Mesendoderm (in vitro differentiated cells): ENCODE results near the gene EXOC1.
"Not testable (repeated sequence)": the region's sequence is repeated elsewhere in the genome, so short reads cannot be mapped to it uniquely, and the experiment has no call there.

ENCODE experiments used
- DNase-seq: peaks from one replicate; pipeline ENCODE4 v3.0.0; 2013
- H2AK5ac ChIP-seq: 2 replicates; pipeline ENCODE4 v1.6.1; 2013; ENCODE audit warnings: low read length, inconsistent platforms
- H2BK120ac ChIP-seq: 2 replicates; pipeline ENCODE4 v1.6.1; 2013; ENCODE audit warnings: low read depth, mild to moderate bottlenecking, low read length, moderate library complexity, mixed read lengths
- H2BK15ac ChIP-seq: replicated peaks from 2 replicates; pipeline ENCODE4 v1.6.1; 2013; ENCODE audit warnings: low read depth, mild to moderate bottlenecking, moderate library complexity
- H2BK5ac ChIP-seq: 2 replicates; pipeline ENCODE4 v1.6.1; 2013; ENCODE audit warnings: low read length, inconsistent platforms
- H3K18ac ChIP-seq: 2 replicates; pipeline ENCODE4 v1.6.1; 2013; ENCODE audit warnings: mild to moderate bottlenecking, low read length, mixed read lengths
- H3K23ac ChIP-seq: one replicate; pipeline ENCODE4 v1.6.1; 2013; ENCODE audit warnings: low read length
- H3K27ac ChIP-seq: 2 replicates; pipeline ENCODE4 v1.5.1; 2013; ENCODE audit warnings: low read depth, mild to moderate bottlenecking, inconsistent platforms, low read length, moderate library complexity
- H3K27me3 ChIP-seq: 2 replicates; pipeline ENCODE4 v1.6.1; 2013; ENCODE audit warnings: low read length, control low read depth, mild to moderate bottlenecking, inconsistent platforms; ENCODE audit not compliant: insufficient read depth, poor library complexity
- H3K36me3 ChIP-seq: 2 replicates; pipeline ENCODE4 v1.6.1; 2013; ENCODE audit warnings: low read length, inconsistent platforms; ENCODE audit not compliant: control insufficient read depth, insufficient read depth
- H3K4ac ChIP-seq: one replicate; pipeline ENCODE4 v1.6.1; 2013; ENCODE audit warnings: low read depth, mild to moderate bottlenecking, low read length, moderate library complexity
- H3K4me1 ChIP-seq: 2 replicates; pipeline ENCODE4 v1.6.1; 2013; ENCODE audit warnings: low read depth, low read length, inconsistent platforms; ENCODE audit not compliant: control insufficient read depth
- H3K4me2 ChIP-seq: 2 replicates; pipeline ENCODE4 v1.6.1; 2013; ENCODE audit warnings: low read length
- H3K4me3 ChIP-seq: 2 replicates; pipeline ENCODE4 v1.5.1; 2013; ENCODE audit warnings: mild to moderate bottlenecking, low read length
- H3K56ac ChIP-seq: one replicate; pipeline ENCODE4 v1.6.1; 2013; ENCODE audit warnings: low read length
- H3K79me1 ChIP-seq: 2 replicates; pipeline ENCODE4 v1.6.1; 2013; ENCODE audit warnings: low read length, inconsistent platforms
- H3K79me2 ChIP-seq: 2 replicates; pipeline ENCODE4 v1.6.1; 2013; ENCODE audit warnings: mild to moderate bottlenecking, low read length; ENCODE audit not compliant: control insufficient read depth, insufficient read depth
- H3K9ac ChIP-seq: 2 replicates; pipeline ENCODE4 v1.6.1; 2013; ENCODE audit warnings: low read length, inconsistent platforms
- H4K5ac ChIP-seq: one replicate; pipeline ENCODE4 v1.6.1; 2013; ENCODE audit warnings: low read length
- H4K8ac ChIP-seq: one replicate; pipeline ENCODE4 v1.6.1; 2013; ENCODE audit warnings: low read depth, mild to moderate bottlenecking, control low read depth, low read length, moderate library complexity
- WGBS: extraction: QIAGEN DNeasy Blood & Tissue Kit; methylation state at CpG from one replicate; pipeline ENCODE4 v1.1.7; 2013; ENCODE audit warnings: low lambda C conversion rate, missing lambda C conversion rate; ENCODE audit not compliant: insufficient coverage; ENCODE audit errors: extremely low coverage; 5-methylcytosine and 5-hydroxymethylcytosine counted together

Gene EXOC1

DNA sequence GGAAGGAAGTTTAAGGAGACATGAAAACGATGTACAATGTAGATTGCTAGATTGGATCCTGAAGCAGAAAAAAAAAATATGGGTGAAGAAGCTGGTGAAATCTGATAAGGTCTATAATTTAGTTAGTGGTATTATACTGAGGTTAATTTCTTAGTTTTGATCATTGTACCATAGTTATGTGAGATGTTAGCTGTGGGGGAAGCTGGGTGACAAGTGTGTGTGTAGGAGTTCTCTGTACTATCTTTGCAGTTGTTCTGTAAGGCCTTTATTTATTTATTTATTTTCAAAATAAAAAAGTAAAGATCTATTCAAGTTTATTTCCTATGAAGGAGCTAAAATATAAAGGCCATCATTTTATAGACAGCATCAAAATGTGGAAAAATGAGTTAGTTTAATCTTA is 12.5 kb upstream of the EXOC1 start:
- H2BK5ac ChIP-seq = no peak overlapping the region
- H3K4me2 ChIP-seq = no peak overlapping the region
- H3K79me1 ChIP-seq = no peaks in the 10 kb centered on the region
- no peak overlapping the region for H2BK120ac ChIP-seq
- H3K4me3 ChIP-seq = no peak overlapping the region
- no peak overlapping the region for H3K9ac ChIP-seq
- no peak overlapping the region for H3K4ac ChIP-seq
- no peak overlapping the region for H2BK15ac ChIP-seq
- no peak overlapping the region for H2AK5ac ChIP-seq
- no peak overlapping the region for H3K23ac ChIP-seq
- no peak overlapping the region for H3K18ac ChIP-seq
- no peaks in the 10 kb centered on the region for H3K27me3 ChIP-seq
- H3K4me1 ChIP-seq = no peaks in the 10 kb centered on the region
- no peak overlapping the region for H3K56ac ChIP-seq
- H4K5ac ChIP-seq = no peak overlapping the region
- no CpG with 5 or more reads among the region's 1 CpG for WGBS
- no peak overlapping the region for H4K8ac ChIP-seq
- no peaks in the 10 kb centered on the region for H3K36me3 ChIP-seq
- DNase-seq = no peak
- H3K79me2 ChIP-seq = no peaks in the 10 kb centered on the region
- H3K27ac ChIP-seq = no peak overlapping the region

DNA sequence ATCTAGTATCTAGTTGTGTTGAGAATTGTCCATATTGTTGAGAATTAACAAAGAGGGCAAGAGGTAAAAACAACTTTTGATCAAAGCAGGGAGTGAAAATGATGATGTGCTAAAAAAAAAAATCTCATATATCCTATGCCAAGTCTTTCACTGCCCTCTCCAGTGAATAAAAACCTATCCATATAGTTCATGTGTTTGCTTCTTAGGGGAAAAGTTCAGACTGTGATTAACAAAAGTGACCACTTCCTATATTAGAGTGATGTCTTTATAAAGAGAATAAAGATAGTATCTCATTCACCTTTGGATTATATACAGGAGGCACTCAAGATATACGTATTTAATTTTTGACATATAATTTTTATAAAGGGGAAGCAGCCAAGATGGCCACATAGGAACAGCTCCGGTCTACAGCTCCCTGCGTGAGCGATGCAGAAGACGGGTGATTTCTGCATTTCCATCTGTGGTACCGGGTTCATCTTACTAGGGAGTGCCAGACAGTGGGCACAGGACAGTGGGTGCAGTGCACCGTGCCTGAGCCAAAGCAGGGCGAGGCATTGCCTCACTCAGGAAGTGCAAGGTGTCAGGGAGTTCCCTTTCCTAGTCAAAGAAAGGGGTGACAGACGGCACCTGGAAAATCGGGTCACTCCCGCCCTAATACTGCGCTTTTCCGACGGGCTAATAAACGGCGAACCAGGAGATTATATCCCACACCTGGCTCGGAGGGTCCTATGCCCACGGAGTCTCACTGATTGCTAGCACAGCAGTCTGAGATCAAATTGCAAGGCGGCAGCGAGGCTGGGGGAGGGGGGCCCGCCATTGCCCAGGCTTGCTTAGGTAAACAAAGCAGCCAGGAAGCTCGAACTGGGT is 11.8 kb upstream of the EXOC1 start:
- not testable (repeated sequence) for H3K4me3 ChIP-seq, DNase-seq, H2BK120ac ChIP-seq

DNA sequence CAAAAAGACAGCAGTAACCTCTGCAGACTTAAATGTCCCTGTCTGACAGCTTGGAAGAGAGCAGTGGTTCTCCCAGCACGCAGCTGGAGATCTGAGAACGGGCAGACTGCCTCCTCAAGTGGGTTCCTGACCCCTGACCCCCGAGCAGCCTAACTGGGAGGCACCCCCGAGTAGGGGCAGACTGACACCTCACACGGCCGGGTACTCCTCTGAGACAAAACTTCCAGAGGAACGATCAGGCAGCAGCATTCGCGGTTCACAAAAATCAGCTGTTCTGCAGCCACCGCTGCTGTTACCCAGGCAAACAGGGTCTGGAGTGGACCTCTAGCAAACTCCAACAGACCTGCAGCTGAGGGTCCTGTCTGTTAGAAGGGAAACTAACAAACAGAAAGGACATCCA is 11.1 kb upstream of the EXOC1 start:
- H4K8ac ChIP-seq, H3K79me1 ChIP-seq, H2BK5ac ChIP-seq, H3K18ac ChIP-seq, DNase-seq, H4K5ac ChIP-seq, H3K23ac ChIP-seq, H3K4ac ChIP-seq, H3K79me2 ChIP-seq, H3K9ac ChIP-seq, H3K4me3 ChIP-seq, H3K36me3 ChIP-seq, H3K27me3 ChIP-seq, H3K4me2 ChIP-seq, H3K4me1 ChIP-seq, H2BK15ac ChIP-seq, H2BK120ac ChIP-seq, H3K27ac ChIP-seq, H3K56ac ChIP-seq, H2AK5ac ChIP-seq: not testable (repeated sequence)
- WGBS = no CpG with 5 or more reads among the region's 10 CpGs

More for the DNA sequence above, 11.8 kb upstream of the EXOC1 start:
- H3K36me3 ChIP-seq, H3K18ac ChIP-seq, H3K9ac ChIP-seq, H4K5ac ChIP-seq, H3K4me2 ChIP-seq, H4K8ac ChIP-seq, H2BK5ac ChIP-seq, H3K27me3 ChIP-seq, H2AK5ac ChIP-seq, H3K27ac ChIP-seq, H3K23ac ChIP-seq, H3K79me1 ChIP-seq, H3K4me1 ChIP-seq, H3K4ac ChIP-seq, H2BK15ac ChIP-seq, H3K79me2 ChIP-seq: not testable (repeated sequence)
- WGBS = no CpG with 5 or more reads among the region's 22 CpGs
- H3K56ac ChIP-seq = peak overlapping the region; percentile 60

DNA sequence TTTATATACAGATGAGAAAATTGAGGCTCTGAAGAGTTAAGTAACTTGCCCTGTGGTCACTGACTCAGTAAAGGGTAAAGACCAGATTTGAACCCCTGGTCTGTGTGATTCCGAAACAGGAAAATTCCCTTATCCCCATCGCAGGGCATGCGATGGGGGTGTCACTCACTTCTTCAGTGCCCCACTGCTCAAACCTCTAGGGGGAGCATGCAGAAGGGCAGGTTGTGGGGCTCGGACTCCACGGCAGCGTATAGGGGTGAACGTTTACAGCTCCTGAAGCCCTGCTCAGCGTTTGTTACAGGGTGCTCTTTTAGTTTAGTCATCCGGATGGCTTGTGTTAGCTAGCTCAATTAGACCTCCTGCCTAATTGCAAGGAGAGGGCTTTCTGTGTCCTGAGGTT is 3.7 kb upstream of the EXOC1 start:
- no peak overlapping the region for H2BK5ac ChIP-seq
- no peak overlapping the region for H3K4me3 ChIP-seq
- H3K9ac ChIP-seq = no peak overlapping the region
- no peaks in the 10 kb centered on the region for H3K79me2 ChIP-seq
- no peaks in the 10 kb centered on the region for H3K36me3 ChIP-seq
- H3K4me1 ChIP-seq = peaks cover 5% of the 10 kb centered on the region
- no peak overlapping the region for H3K23ac ChIP-seq
- H3K27me3 ChIP-seq = no peaks in the 10 kb centered on the region
- H3K56ac ChIP-seq = no peak overlapping the region
- WGBS = no CpG with 5 or more reads among the region's 9 CpGs
- peaks cover 4% of the 10 kb centered on the region for H3K79me1 ChIP-seq
- DNase-seq = no peak
- H2BK15ac ChIP-seq = no peak overlapping the region
- H4K8ac ChIP-seq = no peak overlapping the region
- H3K18ac ChIP-seq = no peak overlapping the region
- no peak overlapping the region for H3K27ac ChIP-seq
- no peak overlapping the region for H2BK120ac ChIP-seq
- H2AK5ac ChIP-seq = no peak overlapping the region
- H3K4me2 ChIP-seq = no peak overlapping the region
- H3K4ac ChIP-seq = no peak overlapping the region
- H4K5ac ChIP-seq = no peak overlapping the region

DNA sequence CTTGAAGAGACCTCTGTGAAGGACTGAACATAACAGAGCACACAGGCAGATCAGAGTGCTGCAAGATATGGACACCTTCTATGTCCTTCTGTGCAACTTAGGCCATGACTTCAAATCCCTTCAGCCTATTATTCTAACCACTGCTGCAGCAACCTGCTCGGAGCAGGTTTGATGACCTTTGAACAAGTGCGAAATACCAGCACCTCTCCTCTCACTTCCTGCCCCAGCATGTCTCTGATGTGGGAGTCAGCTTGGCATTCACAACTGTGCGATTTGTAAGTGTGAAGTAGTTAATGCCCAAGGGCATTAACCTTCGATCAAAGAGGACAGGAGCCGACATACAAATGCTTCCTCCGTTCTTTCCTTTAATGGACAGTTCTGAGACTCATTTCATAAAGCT is 1.6 kb upstream of the EXOC1 start:
- Histone ChIP-seq H3K27ac (no peak overlapping the region), H4K5ac (no peak overlapping the region), H3K79me2 (no peaks in the 10 kb centered on the region), H3K56ac (no peak overlapping the region), H3K18ac (no peak overlapping the region), H4K8ac (no peak overlapping the region), H3K36me3 (no peaks in the 10 kb centered on the region), H3K4me1 (peaks cover 5% of the 10 kb centered on the region), H2AK5ac (no peak overlapping the region), H3K79me1 (peaks cover 4% of the 10 kb centered on the region), H2BK5ac (no peak overlapping the region), H2BK120ac (no peak overlapping the region), H3K23ac (no peak overlapping the region), H3K4ac (no peak overlapping the region), H3K9ac (no peak overlapping the region), H3K4me3 (no peak overlapping the region), H2BK15ac (no peak overlapping the region), H3K4me2 (no peak overlapping the region), H3K27me3 (no peaks in the 10 kb centered on the region)
- WGBS = no CpG with 5 or more reads among the region's 6 CpGs
- peak; percentile 77 for DNase-seq

DNA sequence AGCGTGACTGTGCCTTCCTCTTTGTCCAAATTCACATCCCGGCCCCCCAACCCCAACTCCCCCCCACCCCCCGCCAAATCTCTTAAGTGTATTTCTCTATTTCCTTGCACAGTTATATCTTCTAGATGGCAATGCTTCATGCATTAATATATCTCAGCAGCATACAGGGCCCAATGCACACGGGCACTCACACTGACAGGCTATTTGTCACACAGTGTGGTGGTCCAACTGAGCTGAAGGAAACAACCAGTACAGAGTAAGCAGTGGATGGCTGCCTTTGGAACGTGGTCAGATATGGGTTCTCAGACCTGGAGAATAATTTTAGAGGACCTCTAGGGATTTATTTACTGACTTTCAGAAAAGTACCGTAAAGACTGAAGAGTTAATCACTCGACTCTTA is 681 bp downstream of the EXOC1 start:
- H3K4me3 ChIP-seq = peak overlapping the region; percentile 91
- H3K27ac ChIP-seq = no peak overlapping the region
- peak overlapping the region; percentile 92 for H3K9ac ChIP-seq
- peaks cover 5% of the 10 kb centered on the region for H3K4me1 ChIP-seq
- no peak overlapping the region for H3K18ac ChIP-seq
- no peak overlapping the region for H4K8ac ChIP-seq
- no peak overlapping the region for H3K23ac ChIP-seq
- no peaks in the 10 kb centered on the region for H3K27me3 ChIP-seq
- peak overlapping the region; percentile 94 for H3K56ac ChIP-seq
- H2BK15ac ChIP-seq = no peak overlapping the region
- WGBS = no CpG with 5 or more reads among the region's 7 CpGs
- no peak overlapping the region for H2AK5ac ChIP-seq
- no peaks in the 10 kb centered on the region for H3K79me2 ChIP-seq
- peak overlapping the region; percentile 85 for H3K4me2 ChIP-seq
- H2BK5ac ChIP-seq = no peak overlapping the region
- no peak for DNase-seq
- H3K79me1 ChIP-seq = peaks cover 4% of the 10 kb centered on the region
- no peak overlapping the region for H4K5ac ChIP-seq
- H2BK120ac ChIP-seq = no peak overlapping the region
- no peaks in the 10 kb centered on the region for H3K36me3 ChIP-seq
- H3K4ac ChIP-seq = no peak overlapping the region
